SK-MEL-5 (cell line): ENCODE data around the gene CIB4. TPM values are rescaled to one million over a fixed set of nuclear protein-coding genes. Genes with fewer than 3 reads are reported as not detected.

Experiments used
- DNase-seq: peaks from one replicate; pipeline ENCODE4 v3.0.0-alpha.2; 2016; ENCODE audit warnings: low read depth, low spot score
- in situ Hi-C: cut with HindIII; loops from 2 replicates; pipeline ENCODE4 v1.10.0; 2016; ENCODE audit warnings: low sequenced_read_pairs, high pct_unique_total_duplicates, low pct_unique_long_range_greater_than_20kb
- total RNA-seq: library from RNA; depleted of rRNA; stranded (reverse); fragments of >200 nt; shearing (Covaris generic); gene quantifications from 2 replicates; pipeline ENCODE4 v1.2.3, GENCODE V29; 2014

The CIB4 gene
- total RNA-seq, 1 experiment from 2014 or later: not detected

- DNase-seq: no peak
- in situ Hi-C loops: no loop called here
Measured at GRCh38 chr2:26559044-26559405, 82.1 kb downstream of the CIB4 start.

- in situ Hi-C loops: no loop called here
- DNase-seq: no peak
Measured at GRCh38 chr2:26558271-26559043, 82.7 kb downstream of the CIB4 start.

GRCh38 chr2:26557244-26557925 lies 83.8 kb downstream of the CIB4 start:
- in situ Hi-C loops: no loop called here

GRCh38 chr2:26556309-26557243 lies 84.6 kb downstream of the CIB4 start:
- no peak for DNase-seq
- in situ Hi-C loops: no loop called here

More at GRCh38 chr2:26557244-26557925, 83.8 kb downstream of the CIB4 start:
- no peak for DNase-seq

GRCh38 chr2:26555246-26556133 lies 85.7 kb downstream of the CIB4 start:
- peak; percentile 63 for DNase-seq
- in situ Hi-C loops: no loop called here

- no peak for DNase-seq
- in situ Hi-C loops: no loop called here
Measured at GRCh38 chr2:26552641-26553374, 88.4 kb downstream of the CIB4 start.

- DNase-seq: no peak
- in situ Hi-C loops: no loop called here
Measured at GRCh38 chr2:26550276-26551015, 90.7 kb downstream of the CIB4 start.

GRCh38 chr2:26542676-26543505 lies 98.3 kb downstream of the CIB4 start:
- no peak for DNase-seq
- in situ Hi-C loops: no loop called here

- no peak for DNase-seq
- in situ Hi-C loops: no loop called here
Measured at GRCh38 chr2:26542194-26542455, 99.0 kb downstream of the CIB4 start.

GRCh38 chr2:26541401-26542193 lies 99.6 kb downstream of the CIB4 start:
- in situ Hi-C loops: no loop called here
- no peak for DNase-seq

GRCh38 chr2:26540961-26541360 lies 100.2 kb downstream of the CIB4 start:
- DNase-seq: no peak
- in situ Hi-C loops: no loop called here

- DNase-seq: no peak
- in situ Hi-C loops: no loop called here
Measured at GRCh38 chr2:26540306-26540705, 100.9 kb downstream of the CIB4 start.

- in situ Hi-C loops: no loop called here
Measured at GRCh38 chr2:26537826-26538475, 103.2 kb downstream of the CIB4 start.

GRCh38 chr2:26537069-26537825 lies 103.9 kb downstream of the CIB4 start:
- in situ Hi-C loops: no loop called here
- no peak for DNase-seq

More at GRCh38 chr2:26537826-26538475, 103.2 kb downstream of the CIB4 start:
- no peak for DNase-seq
